Spinal cord (tissue), 10 donors: ENCODE measurements around the gene LRMDA. TPM values are rescaled to one million over a fixed set of nuclear protein-coding genes. Genes with fewer than 3 reads are reported as not detected.

ENCODE experiments used
- DNase-seq, 6 donors: peaks; one replicate each; pipeline versions ENCODE4 v3.0.0 to v3.0.0-alpha.2; 2013 to 2015; ENCODE audit warnings: low spot score in 6 of 6, low read depth in 4 of 6
- H3K27ac ChIP-seq: one replicate; pipeline ENCODE4 v1.5.1; 2013; ENCODE audit warnings: low read depth, low read length, control low read depth
- H3K27me3 ChIP-seq: one replicate; pipeline ENCODE4 v1.6.1; 2013; ENCODE audit warnings: low read length; ENCODE audit not compliant: control insufficient read depth, insufficient read depth
- H3K36me3 ChIP-seq: one replicate; pipeline ENCODE4 v1.6.1; 2013; ENCODE audit warnings: low read length; ENCODE audit not compliant: control insufficient read depth, insufficient read depth
- H3K4me1 ChIP-seq: one replicate; pipeline ENCODE4 v1.6.1; 2013; ENCODE audit warnings: low read length; ENCODE audit not compliant: control insufficient read depth, insufficient read depth
- H3K4me3 ChIP-seq: one replicate; pipeline ENCODE4 v1.5.1; 2013; ENCODE audit warnings: low read depth, low read length, control low read depth
- H3K9me3 ChIP-seq: one replicate; pipeline ENCODE4 v1.6.1; 2013; ENCODE audit warnings: low read length; ENCODE audit not compliant: control insufficient read depth, insufficient read depth
- WGBS: methylation state at CpG from one replicate; pipeline ENCODE4 v1.1.5; 2013; ENCODE audit warnings: missing lambda C conversion rate; ENCODE audit not compliant: insufficient coverage; 5-methylcytosine and 5-hydroxymethylcytosine counted together
- polyA plus RNA-seq, 2 donors: library from polyadenylated mRNA; unstranded; fragments of 120-200 nt; gene quantifications; one replicate each; pipeline ENCODE4 v1.2.1, GENCODE V29; 2013; ENCODE audit not compliant: insufficient read length in 2 of 2
- total RNA-seq, 2 donors: library from RNA; depleted of rRNA in 1 of 2; stranded (reverse); fragments of 120-200 nt in 1 of 2; fragments of >200 nt in 1 of 2; gene quantifications; one replicate each; pipeline versions ENCODE4 v1.2.3 to v1.2.4, GENCODE V29; 2013 to 2014
- donor health status: healthy.

Gene LRMDA
- total and polyA plus RNA-seq, 4 donors: 5.6 to 9.9 (median 7.2) TPM

GRCh38 chr10:76244061-76244686, 812.8 kb downstream of the LRMDA start:
- H3K27ac ChIP-seq: no peak overlapping the region
- 45% methylated on average over 2 of the region's 5 CpGs for WGBS

GRCh38 chr10:76245951-76246495, 814.6 kb downstream of the LRMDA start:
- Histone ChIP-seq H3K4me3 (no peak overlapping the region), H3K27me3 (no peaks in the 10 kb centered on the region), H3K36me3 (no peaks in the 10 kb centered on the region), H3K4me1 (no peaks in the 10 kb centered on the region), H3K9me3 (no peaks in the 10 kb centered on the region), H3K27ac (no peak overlapping the region)
- 100% methylated on average over 1 of the region's 7 CpGs for WGBS
- no peak for DNase-seq

More at GRCh38 chr10:76244061-76244686, 812.8 kb downstream of the LRMDA start:
- H3K36me3 ChIP-seq: no peaks in the 10 kb centered on the region
- H3K27me3 ChIP-seq: no peaks in the 10 kb centered on the region
- no peaks in the 10 kb centered on the region for H3K4me1 ChIP-seq
- no peaks in the 10 kb centered on the region for H3K9me3 ChIP-seq
- DNase-seq: peak in 1 of 6 donors; percentile 29
- H3K4me3 ChIP-seq: no peak overlapping the region

- WGBS: no CpG with 5 or more reads among the region's 1 CpG
- Histone ChIP-seq H3K27me3 (no peaks in the 10 kb centered on the region), H3K4me1 (no peaks in the 10 kb centered on the region), H3K27ac (no peak overlapping the region), H3K4me3 (no peak overlapping the region), H3K9me3 (no peaks in the 10 kb centered on the region), H3K36me3 (no peaks in the 10 kb centered on the region)
- DNase-seq: no peak
These were observed 817.3 kb downstream of the LRMDA start for GRCh38 chr10:76248649-76249200.

GRCh38 chr10:76251841-76252671, 820.6 kb downstream of the LRMDA start:
- 56% methylated on average over 4 of the region's 11 CpGs for whole genome bisulfite sequencing
- no peaks in the 10 kb centered on the region for H3K9me3 ChIP-seq
- H3K27me3 ChIP-seq: no peaks in the 10 kb centered on the region
- no peaks in the 10 kb centered on the region for H3K4me1 ChIP-seq
- H3K36me3 ChIP-seq: no peaks in the 10 kb centered on the region
- H3K27ac ChIP-seq: no peak overlapping the region
- peak; percentile 54 to 90 (median 73) for DNase-seq
- H3K4me3 ChIP-seq: no peak overlapping the region

- Histone ChIP-seq H3K4me3 (no peak overlapping the region), H3K4me1 (no peaks in the 10 kb centered on the region), H3K27ac (no peak overlapping the region), H3K9me3 (no peaks in the 10 kb centered on the region), H3K36me3 (no peaks in the 10 kb centered on the region), H3K27me3 (no peaks in the 10 kb centered on the region)
- 80% methylated on average over 2 of the region's 7 CpGs for WGBS
- DNase-seq: peak in 1 of 6 donors; percentile 7
These were observed 821.3 kb downstream of the LRMDA start for GRCh38 chr10:76252733-76253132.

- H3K9me3 ChIP-seq: no peaks in the 10 kb centered on the region
- no CpG with 5 or more reads among the region's 1 CpG for WGBS
- no peaks in the 10 kb centered on the region for H3K27me3 ChIP-seq
- no peaks in the 10 kb centered on the region for H3K36me3 ChIP-seq
- no peaks in the 10 kb centered on the region for H3K4me1 ChIP-seq
- no peak overlapping the region for H3K4me3 ChIP-seq
- H3K27ac ChIP-seq: no peak overlapping the region
- no peak for DNase-seq
These were observed 823.8 kb downstream of the LRMDA start for GRCh38 chr10:76255241-76255640.

GRCh38 chr10:76257816-76258215, 826.4 kb downstream of the LRMDA start:
- no peaks in the 10 kb centered on the region for H3K27me3 ChIP-seq
- no CpG with 5 or more reads among the region's 1 CpG for WGBS
- H3K36me3 ChIP-seq: no peaks in the 10 kb centered on the region
- no peak overlapping the region for H3K27ac ChIP-seq
- no peak overlapping the region for H3K4me3 ChIP-seq
- no peak for DNase-seq
- no peaks in the 10 kb centered on the region for H3K4me1 ChIP-seq
- H3K9me3 ChIP-seq: no peaks in the 10 kb centered on the region

- H3K27me3 ChIP-seq: peaks cover 2% of the 10 kb centered on the region
- no peaks in the 10 kb centered on the region for H3K4me1 ChIP-seq
- WGBS: 69% methylated on average over 4 of the region's 4 CpGs
- H3K9me3 ChIP-seq: no peaks in the 10 kb centered on the region
- H3K36me3 ChIP-seq: no peaks in the 10 kb centered on the region
- DNase-seq: no peak
- H3K27ac ChIP-seq: no peak overlapping the region
- no peak overlapping the region for H3K4me3 ChIP-seq
These were observed 834.2 kb downstream of the LRMDA start for GRCh38 chr10:76265441-76266113.

GRCh38 chr10:76268530-76268929, 837.1 kb downstream of the LRMDA start:
- H3K4me3 ChIP-seq: no peak overlapping the region
- peaks cover 2% of the 10 kb centered on the region for H3K27me3 ChIP-seq
- H3K27ac ChIP-seq: no peak overlapping the region
- no peaks in the 10 kb centered on the region for H3K9me3 ChIP-seq
- no peaks in the 10 kb centered on the region for H3K4me1 ChIP-seq
- DNase-seq: no peak
- 100% methylated on average over 1 of the region's 5 CpGs for WGBS
- H3K36me3 ChIP-seq: no peaks in the 10 kb centered on the region
